Stimulated activated CD8-positive, alpha-beta memory T cell treated with anti-CD3 and anti-CD28 coated beads, Interleukin-12 subunit alpha, Interleukin-12 subunit beta, amount 100 ng/mL, for 24 hours (primary cell): Measurements from ENCODE around the gene DISC1.

ENCODE experiments used
- DNase-seq: peaks from one replicate; pipeline ENCODE4 v3.0.0-alpha.2; 2020; ENCODE audit errors: extremely low read depth

Gene DISC1

DNA sequence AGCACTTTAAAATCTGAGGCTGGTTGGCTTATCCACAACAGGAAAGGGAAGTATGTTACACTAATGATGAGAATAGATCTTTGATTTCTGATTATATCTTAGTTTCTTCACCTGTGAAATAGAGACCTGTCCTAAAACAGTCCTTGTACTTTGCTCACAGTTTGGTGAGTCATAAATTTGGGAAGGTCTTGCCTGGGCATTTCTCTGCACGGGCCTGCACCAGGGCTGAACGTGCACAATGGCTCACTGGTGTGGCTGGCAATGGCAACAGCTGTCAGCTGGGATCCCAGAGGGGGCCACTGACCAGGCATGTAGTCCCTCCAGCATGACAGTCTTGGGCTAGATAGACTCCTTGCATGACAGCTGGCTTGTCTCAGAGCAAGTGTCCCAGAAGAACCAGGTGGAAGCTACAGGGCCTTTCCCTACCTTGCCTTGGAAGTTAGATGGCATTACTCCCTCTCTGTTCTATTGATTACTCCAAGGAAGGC is 367.4 kb downstream of the DISC1 start:
- no peak for DNase-seq

DNA sequence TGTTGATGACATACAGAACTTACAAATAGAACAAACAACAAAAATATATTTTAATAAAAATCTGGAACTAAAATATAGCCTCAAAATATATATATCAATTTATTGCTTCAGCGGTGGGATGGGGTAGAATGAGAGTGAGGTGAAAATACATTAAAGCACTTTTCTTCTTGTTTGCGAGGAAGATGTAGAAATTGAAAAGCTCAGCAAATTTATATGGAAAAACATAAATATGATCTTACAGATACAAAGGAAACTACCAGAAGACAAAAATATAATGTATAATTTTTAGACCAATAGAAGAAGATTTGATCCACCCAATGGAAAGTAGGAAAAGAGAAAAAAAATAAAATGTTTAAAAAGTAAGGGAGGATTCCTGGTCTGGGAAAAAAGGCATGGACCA is 372.2 kb downstream of the DISC1 start:
- no peak for DNase-seq

DNA sequence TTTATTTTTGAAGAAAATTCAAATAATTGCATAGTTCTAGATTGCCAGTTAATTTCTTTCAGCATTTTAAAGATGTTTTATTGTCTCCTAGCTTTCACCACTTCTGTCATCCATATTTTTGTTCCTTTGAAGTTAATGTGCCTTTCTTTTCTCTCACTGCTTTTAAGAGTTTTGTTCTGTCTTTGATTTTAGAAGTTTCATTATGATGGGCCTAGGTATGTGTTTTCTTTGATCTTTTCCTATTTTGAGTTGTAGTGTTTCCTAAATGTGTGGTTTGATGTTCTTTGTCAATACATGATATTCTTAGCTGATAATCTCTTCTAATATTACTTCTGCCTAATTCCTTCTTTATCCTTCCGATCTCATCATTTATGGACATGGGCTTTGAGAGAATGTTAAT is 378.7 kb downstream of the DISC1 start:
- no peak for DNase-seq

DNA sequence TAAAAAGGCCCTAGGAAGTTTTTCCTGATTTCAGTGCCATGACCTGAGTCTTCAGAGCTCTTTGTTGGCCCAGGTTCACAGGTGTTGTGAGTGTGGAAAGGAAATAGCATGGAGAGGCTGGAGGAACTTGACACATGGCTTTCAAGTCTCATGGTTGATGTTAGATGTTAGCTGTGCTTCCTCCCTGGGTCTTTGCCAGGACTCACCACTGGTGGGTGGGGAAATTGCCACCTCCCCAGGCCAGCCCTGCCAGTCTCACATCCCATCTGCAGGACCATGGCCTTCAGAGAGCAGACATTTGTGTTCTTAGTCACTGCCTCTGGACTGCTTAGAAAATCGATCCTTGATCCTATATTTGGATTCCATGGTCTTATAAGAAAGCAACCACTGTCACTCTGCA is 383.2 kb downstream of the DISC1 start:
- DNase-seq: no peak

DNA sequence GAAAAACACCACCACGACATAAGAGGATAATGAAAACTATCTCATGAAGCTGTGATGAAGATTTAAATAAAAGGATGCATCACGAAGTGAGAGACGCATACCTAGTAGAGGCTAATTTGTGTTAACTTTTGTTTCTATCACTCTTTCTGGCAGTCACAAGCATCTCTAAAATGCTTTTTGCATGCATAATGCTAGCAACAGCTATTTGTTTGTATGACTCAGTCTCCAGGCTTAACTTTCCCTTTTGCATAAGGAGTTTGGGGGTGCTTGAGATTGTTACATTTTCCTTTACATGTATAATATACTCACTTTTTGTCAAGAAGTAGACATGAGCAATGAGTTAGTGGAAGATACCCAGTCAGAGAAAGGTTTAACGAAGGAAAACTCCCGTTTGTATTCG is 385.4 kb downstream of the DISC1 start:
- DNase-seq: no peak

DNA sequence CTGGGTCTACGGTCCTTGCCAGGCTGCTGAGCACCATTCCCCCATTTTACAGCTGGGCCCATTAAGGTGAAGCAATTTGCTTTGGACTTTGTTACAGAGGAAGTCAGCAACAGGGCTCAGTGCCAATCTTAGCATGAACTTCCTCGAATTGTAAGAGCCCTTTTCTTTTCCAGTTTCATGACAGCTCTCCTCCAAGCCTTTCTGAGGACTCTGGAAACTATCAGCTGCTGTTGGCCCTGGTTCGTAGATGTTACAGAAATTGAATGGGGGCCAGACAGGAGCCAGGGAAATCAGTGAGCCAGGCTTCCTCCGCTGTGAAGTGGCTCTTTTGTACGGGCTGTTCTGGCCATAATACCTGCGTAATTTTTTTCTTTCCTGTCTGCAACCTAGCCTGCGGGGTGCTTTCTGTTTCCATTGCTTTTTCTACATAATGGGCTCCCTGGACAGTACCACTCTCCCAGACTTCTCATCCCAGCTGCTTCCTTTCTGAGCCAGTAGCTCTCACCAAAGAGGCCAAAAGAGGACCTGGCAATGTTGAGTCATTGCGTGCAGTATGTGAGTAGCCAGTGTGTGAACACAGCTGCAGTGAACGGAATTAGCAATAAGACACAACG is 386.3 kb downstream of the DISC1 start:
- no peak for DNase-seq

DNA sequence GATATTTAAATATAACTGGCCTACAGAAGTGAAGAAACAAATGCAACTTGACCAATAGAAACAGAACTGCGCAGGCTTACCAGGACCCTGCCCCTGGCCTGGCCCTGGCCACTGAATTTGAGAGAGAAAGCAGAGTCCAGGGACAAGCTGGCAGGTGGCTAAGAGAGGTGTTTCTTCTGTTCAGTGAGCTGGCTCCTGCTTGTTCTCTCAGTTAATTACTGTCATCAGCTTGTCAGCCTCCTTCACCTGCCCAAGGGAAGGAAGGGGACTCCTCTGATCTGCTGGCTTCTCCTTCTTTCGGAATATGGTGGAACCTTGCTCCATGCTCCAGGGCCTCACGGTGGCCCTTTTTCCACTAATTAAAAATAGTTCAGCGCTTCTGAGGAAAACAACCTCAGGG is 388.4 kb downstream of the DISC1 start:
- DNase-seq: no peak

DNA sequence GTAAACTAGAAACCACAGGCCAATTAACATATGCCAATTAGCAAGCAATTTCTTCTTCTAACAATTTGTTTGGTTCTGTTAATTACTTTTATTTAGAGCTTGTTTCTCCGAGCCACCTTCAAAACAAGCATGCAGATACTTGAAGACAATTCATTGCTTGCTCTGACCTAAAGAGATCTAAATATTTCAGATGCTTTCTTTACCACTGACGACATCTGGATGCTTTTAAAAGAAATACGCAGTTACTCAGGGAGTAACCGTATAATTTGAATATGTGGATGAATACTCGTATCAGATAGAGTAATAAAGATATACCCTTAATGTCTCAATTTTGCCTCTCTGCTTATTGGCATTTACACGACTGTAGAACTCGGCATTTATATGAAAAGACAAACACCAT is 390.0 kb downstream of the DISC1 start:
- DNase-seq: no peak

DNA sequence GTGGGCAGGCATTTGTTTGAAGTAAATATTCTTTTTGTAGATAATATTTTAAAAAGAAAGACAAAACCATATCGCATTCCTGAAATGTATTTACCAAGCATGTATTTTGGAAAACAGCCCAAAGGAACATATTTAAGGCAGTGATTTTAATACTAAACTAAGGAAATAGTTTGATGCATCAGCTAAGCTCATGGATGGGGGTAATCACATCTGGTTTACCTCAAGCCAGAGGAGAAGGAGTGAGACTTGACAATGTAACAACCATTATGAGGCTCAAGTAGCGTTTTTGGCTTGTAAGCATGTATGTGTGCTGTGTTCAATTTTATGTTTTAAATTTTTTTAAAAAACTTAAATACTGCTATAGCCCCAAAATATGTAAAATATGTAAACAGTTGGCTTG is 390.5 kb downstream of the DISC1 start:
- no peak for DNase-seq

DNA sequence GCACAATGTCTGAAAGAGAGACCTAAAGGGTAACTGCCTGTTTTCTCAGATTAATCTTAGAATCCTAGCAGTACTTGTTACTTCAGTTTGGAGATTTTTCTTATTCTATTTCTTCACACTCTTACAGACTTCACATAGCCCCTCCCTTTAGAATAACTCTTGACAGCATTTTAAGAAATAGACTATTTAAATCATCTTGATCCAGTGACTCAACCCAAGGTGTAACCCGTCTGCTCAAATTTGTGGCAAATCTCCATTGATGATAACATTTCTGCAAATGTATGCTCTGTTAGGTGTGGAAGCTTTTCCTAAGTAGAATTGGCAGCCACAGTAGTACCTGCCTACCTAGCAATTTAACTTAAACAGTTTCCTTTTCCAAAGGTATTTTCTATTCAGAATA is 391.2 kb downstream of the DISC1 start:
- no peak for DNase-seq

DNA sequence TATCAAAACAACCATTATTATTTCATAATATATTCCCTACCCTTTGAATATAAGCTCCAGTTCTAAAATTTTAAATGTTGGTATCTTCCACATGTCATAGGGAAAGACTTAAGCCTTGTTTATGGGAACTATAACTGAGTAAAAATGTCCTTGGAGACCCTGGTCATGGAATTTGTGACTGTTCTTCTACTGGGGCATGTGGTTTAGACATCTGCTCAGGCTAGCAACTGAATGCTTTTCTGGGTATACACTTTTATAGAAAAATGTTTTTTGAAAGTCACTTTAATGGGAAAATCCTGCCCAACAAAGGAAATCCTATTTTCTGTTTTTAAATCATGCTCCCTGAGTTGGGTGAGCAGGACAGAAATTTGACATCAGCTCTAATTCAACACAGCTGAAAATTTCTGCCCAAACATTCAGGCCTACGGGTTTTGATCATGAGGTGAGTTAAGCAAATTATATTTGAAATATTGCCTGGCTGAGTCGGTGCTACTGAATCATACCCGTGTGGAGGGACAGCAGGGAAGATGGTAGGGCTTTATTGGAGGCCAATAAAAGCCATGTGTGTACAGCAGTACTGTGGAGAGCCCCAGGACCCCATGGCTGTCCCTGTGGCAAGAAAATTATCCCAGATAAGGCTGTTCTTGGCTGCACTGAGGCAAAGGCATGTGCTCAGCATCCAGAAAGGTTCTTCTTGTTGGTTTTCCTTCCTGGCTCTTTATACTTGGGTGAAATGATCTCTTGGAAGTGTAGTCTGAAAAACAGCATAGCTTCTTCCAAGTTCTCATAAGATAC is 391.8 kb downstream of the DISC1 start:
- DNase-seq: no peak

DNA sequence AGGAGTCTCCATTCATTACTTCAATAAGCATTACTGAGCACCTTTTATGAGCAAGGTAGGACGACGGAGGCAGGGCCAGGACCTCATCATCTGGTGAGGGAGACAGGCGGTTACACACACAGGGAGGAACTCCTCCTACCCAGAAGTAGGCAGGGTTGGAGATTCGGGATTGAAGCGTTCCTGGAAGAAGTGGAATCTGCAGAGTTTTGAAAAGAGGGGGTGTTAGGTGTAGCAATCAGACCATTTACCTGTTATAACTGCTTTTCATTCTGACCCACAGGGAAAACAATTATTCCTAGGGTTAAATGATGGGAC is 392.4 kb downstream of the DISC1 start:
- no peak for DNase-seq

DNA sequence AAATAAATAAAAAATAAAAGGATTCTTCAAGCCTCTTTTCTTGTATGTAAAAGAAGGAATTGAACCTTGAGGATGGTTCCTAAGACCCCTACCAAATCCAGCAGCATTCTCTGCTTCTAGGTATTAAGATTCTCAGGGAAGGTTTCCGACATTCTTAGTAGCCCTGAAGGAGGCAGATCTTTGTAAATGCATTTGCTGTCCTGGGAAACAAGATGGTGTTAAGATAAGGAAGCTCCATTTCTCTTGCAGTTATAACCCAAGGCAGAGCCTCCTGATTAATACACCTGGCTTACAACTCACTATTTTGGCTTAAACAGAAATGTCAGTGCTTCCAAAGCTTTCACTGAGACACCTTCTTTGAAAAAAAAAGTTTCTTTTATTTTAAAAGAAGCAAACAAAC is 393.8 kb downstream of the DISC1 start:
- no peak for DNase-seq

DNA sequence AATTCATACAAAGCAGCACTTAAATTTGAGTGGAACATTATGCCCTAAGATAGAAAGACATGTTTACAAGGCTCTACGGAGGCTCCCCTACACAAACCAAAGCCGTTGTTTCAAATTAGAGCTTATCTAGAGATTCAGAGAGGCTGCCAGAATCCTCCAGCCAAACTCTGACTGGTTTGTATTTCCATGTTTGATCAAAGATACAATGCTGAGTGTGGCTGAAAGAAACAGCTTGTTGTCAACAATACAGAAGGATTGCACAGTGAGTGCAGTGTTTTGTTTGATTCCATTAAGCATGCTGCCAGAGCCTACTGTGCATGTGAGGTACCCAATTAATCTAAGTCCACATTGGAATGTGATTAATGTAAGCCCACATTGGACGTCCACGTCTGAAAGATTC is 402.7 kb downstream of the DISC1 start:
- DNase-seq: no peak

DNA sequence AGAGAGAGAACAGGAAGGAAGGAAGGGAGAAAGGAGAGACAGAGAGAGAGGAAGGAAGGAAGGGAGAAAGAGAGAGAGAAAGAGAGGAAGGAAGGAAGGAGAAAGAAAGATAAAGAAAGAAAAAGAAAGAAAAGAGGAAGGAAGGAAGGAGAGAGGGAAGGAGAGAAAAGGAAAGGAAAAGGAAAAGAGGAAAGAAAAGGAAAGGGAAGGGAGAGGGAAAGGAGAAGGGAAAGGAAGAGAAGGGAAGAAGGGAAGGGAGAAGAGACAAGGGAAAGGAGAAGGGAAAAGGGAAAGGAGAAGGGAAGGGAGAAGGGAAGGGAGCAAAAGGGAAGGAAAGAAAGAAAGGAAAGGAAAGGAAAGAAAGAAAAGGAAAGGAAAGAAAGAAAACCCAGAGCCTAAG is 404.6 kb downstream of the DISC1 start:
- DNase-seq: no peak

DNA sequence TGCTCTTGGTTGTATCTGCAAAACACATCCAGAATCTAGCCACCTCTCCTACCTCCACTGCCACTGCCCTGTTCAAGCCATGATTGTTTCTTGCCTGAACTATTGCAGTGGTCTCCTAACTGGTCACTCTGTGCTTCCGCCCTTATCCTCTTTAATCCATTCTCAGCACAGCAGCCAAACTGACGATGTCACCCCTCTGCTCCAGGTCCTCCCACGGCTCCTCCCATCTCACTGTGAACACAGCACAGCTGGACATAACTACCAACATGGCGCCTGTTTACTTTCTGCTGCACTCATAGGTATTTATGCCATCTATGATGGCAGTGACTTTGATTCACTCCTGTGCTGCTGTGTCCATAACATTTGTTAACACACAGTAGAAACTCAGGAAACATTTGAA is 406.7 kb downstream of the DISC1 start:
- DNase-seq: no peak

DNA sequence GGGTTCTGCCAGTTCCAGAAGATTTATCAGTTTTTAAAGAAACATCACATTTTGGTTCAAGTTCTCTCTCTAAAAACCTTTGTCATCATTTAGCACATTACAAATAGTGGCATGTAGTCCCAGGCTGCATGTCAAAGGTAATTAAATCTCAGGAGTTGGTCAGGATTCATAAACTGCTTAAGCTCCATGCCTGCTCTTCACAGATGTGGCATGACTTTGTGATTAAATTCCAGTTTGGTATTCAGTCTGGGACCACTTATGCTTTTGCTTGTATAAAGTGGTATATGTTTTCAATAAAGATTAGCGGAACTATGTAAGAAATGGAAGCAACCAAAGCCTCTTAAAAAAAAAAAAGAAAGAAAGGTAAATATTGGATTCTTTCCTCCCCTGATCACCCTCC is 408.0 kb downstream of the DISC1 start:
- DNase-seq: no peak

DNA sequence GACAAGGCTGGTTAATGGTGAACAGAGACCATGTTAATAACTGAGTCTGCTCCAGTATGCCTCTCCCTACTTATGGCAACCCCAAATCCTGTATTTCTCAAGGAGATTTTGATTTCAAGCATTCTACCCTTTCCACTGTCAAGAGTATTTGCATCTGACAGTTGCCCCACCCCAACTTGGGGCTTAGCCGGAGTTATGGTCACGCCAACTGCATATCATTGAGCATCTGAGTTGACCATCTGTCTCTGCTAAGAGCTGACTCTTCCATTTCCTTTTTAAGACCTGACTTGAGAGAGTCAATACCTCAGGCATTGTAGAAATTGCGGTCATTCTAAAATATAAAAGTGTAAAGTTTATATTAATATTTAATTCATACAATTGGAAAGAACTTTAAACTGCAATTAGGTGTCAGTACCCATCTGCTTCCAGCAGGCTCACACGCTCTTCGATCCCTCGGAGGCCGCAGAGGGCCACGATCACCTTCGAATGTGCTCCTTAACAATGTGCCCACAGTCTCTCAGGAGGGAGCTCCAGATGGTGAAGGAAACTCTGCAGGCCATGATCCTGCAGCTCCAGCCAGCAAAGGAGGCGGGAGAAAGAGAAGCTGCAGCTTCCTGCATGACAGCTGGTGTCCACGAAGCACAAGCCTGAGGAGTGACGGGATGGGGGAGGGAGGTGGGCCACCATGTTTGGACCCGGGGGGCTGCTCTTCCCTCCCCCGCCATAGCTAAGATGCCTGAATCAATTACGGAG is 409.8 kb downstream of the DISC1 start:
- DNase-seq: no peak

DNA sequence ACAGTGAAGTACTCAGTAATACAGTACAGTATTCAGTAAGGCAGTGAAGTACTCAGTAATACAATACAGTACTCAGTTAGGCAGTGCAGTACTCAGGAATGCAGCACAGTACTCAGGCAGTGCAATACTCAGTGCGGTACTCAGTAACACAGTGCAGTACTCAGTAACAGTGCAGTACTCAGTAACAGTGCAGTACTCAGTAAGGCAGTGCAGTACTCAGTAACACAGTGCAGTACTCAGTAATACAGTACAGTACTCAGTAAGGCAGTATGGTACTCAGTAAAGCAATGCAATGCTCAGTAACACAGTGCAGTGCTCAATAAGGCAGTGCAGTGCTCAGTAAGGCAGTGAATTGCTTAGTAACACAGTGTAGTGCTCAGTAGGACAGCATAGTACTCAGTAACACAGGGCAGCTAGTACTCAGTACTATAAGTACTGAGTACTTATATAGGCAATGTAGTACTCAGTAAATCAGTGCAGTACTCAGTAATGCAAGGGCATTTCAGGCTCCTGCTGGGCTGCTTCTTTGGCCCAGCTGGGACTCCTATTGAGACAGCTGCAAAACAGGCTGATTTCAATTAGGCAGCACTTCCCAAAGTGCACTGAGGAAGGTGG is 411.3 kb downstream of the DISC1 start:
- DNase-seq: no peak

DNA sequence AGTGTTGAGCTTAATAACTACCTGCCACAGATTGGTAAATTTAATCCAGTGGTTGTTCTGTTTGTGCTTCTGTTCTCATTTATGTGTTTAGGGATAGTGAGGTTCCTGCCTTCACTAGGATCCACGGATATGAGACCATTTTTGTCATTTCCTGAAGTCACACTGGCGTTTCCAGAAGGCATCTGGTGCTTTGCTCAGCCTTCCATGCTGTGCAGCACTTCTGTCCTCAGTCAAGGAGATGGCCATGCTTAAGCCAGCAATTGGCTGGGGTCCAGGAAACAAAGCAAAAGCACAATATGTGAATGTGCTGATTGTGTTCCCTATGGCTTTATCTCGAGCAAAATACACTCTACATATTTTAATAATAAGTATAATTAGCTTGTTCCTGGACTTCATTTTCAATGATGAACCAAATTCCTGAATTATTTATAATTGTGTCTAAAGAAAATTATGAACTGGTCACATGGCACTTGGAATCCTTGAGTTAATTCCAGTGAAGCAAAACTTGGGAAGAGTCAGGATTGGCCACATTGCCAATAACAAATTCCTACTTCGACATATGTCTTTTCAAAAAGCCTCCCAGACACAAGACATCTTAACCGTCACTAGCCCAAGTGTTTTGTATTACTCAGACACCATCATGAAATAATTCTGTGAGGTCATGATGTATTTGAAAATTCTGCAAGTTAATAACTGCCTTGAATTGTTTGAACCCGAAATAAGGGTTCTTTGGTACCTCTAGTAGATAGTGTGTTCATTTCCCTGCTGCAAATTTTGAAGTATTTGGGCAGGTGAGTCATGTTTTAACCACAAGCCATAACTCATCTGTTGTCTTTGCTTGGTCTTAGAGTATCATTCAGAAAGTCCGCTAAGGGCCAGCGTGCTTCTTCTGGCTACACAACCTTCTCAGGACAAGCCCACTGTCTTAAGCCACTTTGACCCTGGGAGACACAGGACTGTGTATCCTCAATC is 412.4 kb downstream of the DISC1 start:
- DNase-seq: no peak

DNA sequence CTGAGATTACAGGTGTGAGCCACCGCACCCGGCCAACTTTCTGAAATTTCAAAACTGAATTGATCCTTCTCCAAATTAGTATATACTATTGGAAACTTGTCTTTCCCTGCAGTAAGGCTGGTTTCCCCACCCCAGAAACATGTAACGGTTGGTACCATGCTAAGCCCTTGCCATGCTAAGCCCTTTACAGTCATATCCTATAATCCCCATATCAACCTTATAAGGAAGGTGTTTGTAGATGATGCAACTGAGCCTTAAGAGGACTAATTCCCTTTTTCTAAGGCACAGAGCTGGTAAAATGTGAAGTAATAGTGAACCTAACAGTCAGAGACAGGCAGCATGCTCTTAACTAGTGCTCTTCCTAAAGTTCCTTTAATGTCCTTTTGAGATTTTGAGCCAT is 413.7 kb downstream of the DISC1 start:
- no peak for DNase-seq
